Uterus (tissue), 2 donors: Measurements from ENCODE around the gene KLHDC3.
A peak's percentile ranks its signal among the peaks of the same experiment; 100 is the strongest.

Source experiments
- CTCF ChIP-seq, 4 experiments: fragments of 200-600 bp in 2 of 4; fragments of 450-650 bp in 2 of 4; sonication (generic) in 2 of 4; IDR thresholded peaks; one replicate each; pipeline ENCODE4 v1.5.1; 2016 to 2019; ENCODE audit warnings: antibody characterized with exemption in 4 of 4, mild to moderate bottlenecking in 2 of 4, moderate library complexity in 1 of 4
- POLR2A ChIP-seq, 2 donors: fragments of 450-650 bp; IDR thresholded peaks; one replicate each; pipeline ENCODE4 v1.6.1; 2016; ENCODE audit warnings: antibody characterized with exemption in 2 of 2, mild to moderate bottlenecking in 1 of 2, moderate library complexity in 1 of 2

- TF ChIP-seq POLR2A (IDR thresholded peaks at IDR 0.05) (peak; percentile 57 to 60), CTCF (IDR thresholded peaks at IDR 0.05) (peak in 2 of 4 experiments; percentile 11 to 37)
Measured at GRCh38 chr6:43013843-43014433, at the start of gene KLHDC3, which contains the start of gene MEA1.
